SK-N-SH (cell line): Measurements from ENCODE around the gene ZNG1A. TPM values are rescaled to one million over a fixed set of nuclear protein-coding genes. Genes with fewer than 3 reads are reported as not detected.
"Not testable (repeated sequence)": the region's sequence is repeated elsewhere in the genome, so short reads cannot be mapped to it uniquely, and the experiment has no call there.

ENCODE experiments used
- CTCF ChIA-PET: fragments of 300-600, 350-600 bp; formaldehyde crosslinking; extraction: SDS; loops from one replicate; lab custom pipeline; 2021; lab: Yijun Ruan, JAX
- POLR2A ChIA-PET: fragments of 350-600 bp; sonication (Branson Sonifier 250); formaldehyde crosslinking; extraction: SDS; loops from one replicate; lab custom pipeline; 2020; ENCODE audit warnings: antibody characterized with exemption, inconsistent platforms; lab: Yijun Ruan, JAX
- DNase-seq: peaks from one replicate; pipeline ENCODE4 v3.0.0; 2012
- H2AFZ ChIP-seq: fragments of 200-600 bp; sonication (generic); 2 replicates; pipeline ENCODE4 v1.8.1; 2016; ENCODE audit warnings: antibody characterized with exemption, mild to moderate bottlenecking, low read depth
- H3F3A ChIP-seq: fragments of 200-600 bp; sonication (generic); replicated peaks from 2 replicates; pipeline ENCODE3; 2016; ENCODE audit warnings: antibody characterized with exemption, mild to moderate bottlenecking; ENCODE audit not compliant: insufficient read depth
- H3K27ac ChIP-seq, 2 experiments: fragments of 200-500 bp in 1 of 2; fragments of 200-600 bp in 1 of 2; sonication (Bioruptor generic) in 1 of 2; sonication (generic), shearing (Covaris generic) in 1 of 2; 2 replicates each; pipeline versions ENCODE4 v1.5.1 to v1.6.1; 2014 to 2016; ENCODE audit warnings: low read depth in 2 of 2, inconsistent platforms in 1 of 2, low read length in 1 of 2, mild to moderate bottlenecking in 1 of 2, mixed read lengths in 1 of 2
- H3K27me3 ChIP-seq: fragments of 200-600 bp; sonication (generic), shearing (Covaris generic); 2 replicates; pipeline ENCODE4 v1.6.1; 2016; ENCODE audit warnings: mixed run types; ENCODE audit not compliant: insufficient read depth
- H3K36me3 ChIP-seq, 2 experiments: fragments of 200-500 bp in 1 of 2; fragments of 200-600 bp in 1 of 2; sonication (Bioruptor generic) in 1 of 2; sonication (generic) in 1 of 2; replicated peaks in 1 of 2; 2 replicates each; pipeline versions ENCODE3 to v1.5.1; 2014 to 2016; ENCODE audit warnings: low read length in 1 of 2, mild to moderate bottlenecking in 1 of 2; ENCODE audit not compliant: insufficient read depth in 2 of 2, control insufficient read depth in 1 of 2
- H3K4me1 ChIP-seq, 2 experiments: fragments of 200-500 bp in 1 of 2; fragments of 200-600 bp in 1 of 2; sonication (Bioruptor generic) in 1 of 2; sonication (generic), shearing (Covaris generic) in 1 of 2; 2 replicates each; pipeline versions ENCODE4 v1.5.1 to v1.6.1; 2014 to 2016; ENCODE audit warnings: low read depth in 1 of 2, low read length in 1 of 2, mixed run types in 1 of 2; ENCODE audit not compliant: insufficient read depth in 2 of 2, control insufficient read depth in 1 of 2
- H3K4me2 ChIP-seq: fragments of 200-600 bp; sonication (generic), shearing (Covaris generic); 2 replicates; pipeline ENCODE4 v1.6.1; 2017; ENCODE audit warnings: mixed run types
- H3K4me3 ChIP-seq, 2 experiments: fragments of 200-500 bp in 1 of 2; fragments of 200-600 bp in 1 of 2; sonication (Bioruptor generic) in 1 of 2; sonication (generic), shearing (Covaris generic) in 1 of 2; 2 replicates each; pipeline versions ENCODE4 v1.5.1 to v1.8.1; 2014 to 2016; ENCODE audit warnings: low read depth in 2 of 2, inconsistent platforms in 1 of 2, low read length in 1 of 2, mild to moderate bottlenecking in 1 of 2, mixed read lengths in 1 of 2, moderate library complexity in 1 of 2
- H3K79me2 ChIP-seq: fragments of 200-600 bp; sonication (generic); 2 replicates; pipeline ENCODE4 v1.8.1; 2017; ENCODE audit warnings: mild to moderate bottlenecking; ENCODE audit not compliant: insufficient read depth
- H3K9ac ChIP-seq: fragments of 200-600 bp; sonication (generic); 2 replicates; pipeline ENCODE4 v1.6.1; 2017; ENCODE audit warnings: mixed run types
- H3K9me2 ChIP-seq: fragments of 200-600 bp; sonication (generic); 2 replicates; pipeline ENCODE4 v1.6.1; 2017; ENCODE audit warnings: mixed run types
- H3K9me3 ChIP-seq: fragments of 200-600 bp; sonication (generic); 2 replicates; pipeline ENCODE4 v1.6.1; 2017; ENCODE audit warnings: mixed run types, mild to moderate bottlenecking, moderate library complexity
- H4K20me1 ChIP-seq: fragments of 200-600 bp; sonication (generic); 2 replicates; pipeline ENCODE4 v1.6.1; 2017; ENCODE audit warnings: mild to moderate bottlenecking, mixed run types; ENCODE audit not compliant: insufficient read depth
- CHD2 ChIP-seq: fragments of 150-350 bp; IDR thresholded peaks from 2 replicates; pipeline ENCODE4 v1.6.1; 2018; ENCODE audit warnings: low read length; ENCODE audit not compliant: partially characterized antibody
- EZH2phosphoT487 ChIP-seq: fragments of 200-600 bp; sonication (generic); IDR thresholded peaks from 2 replicates; pipeline ENCODE4 v1.6.1; 2017; ENCODE audit warnings: low read depth, mixed run types, mild to moderate bottlenecking, antibody characterized with exemption, moderate library complexity, borderline replicate concordance
- FOXJ3 ChIP-seq: sonication (generic); formaldehyde crosslinking; IDR thresholded peaks from 2 replicates; pipeline ENCODE4 v1.5.1; 2020; ENCODE audit warnings: mild to moderate bottlenecking, missing genetic modification reagents
- FOXM1 ChIP-seq: IDR thresholded peaks from 2 replicates; pipeline ENCODE4 v1.4.0; 2012; ENCODE audit warnings: low read depth, mild to moderate bottlenecking
- MXI1 ChIP-seq: IDR thresholded peaks from 2 replicates; pipeline ENCODE4 v1.6.1; 2012; ENCODE audit warnings: mild to moderate bottlenecking, low read depth, low read length, improper control_type of control experiment
- NRF1 ChIP-seq: IDR thresholded peaks from 2 replicates; pipeline ENCODE4 v1.6.1; 2012; ENCODE audit warnings: low read depth, mild to moderate bottlenecking, low read length
- POLR2AphosphoS5 ChIP-seq: IDR thresholded peaks from 2 replicates; pipeline ENCODE4 v1.6.1; 2012; ENCODE audit warnings: low read depth, low read length
- TCF12 ChIP-seq: IDR thresholded peaks from 2 replicates; pipeline ENCODE4 v1.4.0; 2012
- YY1 ChIP-seq: IDR thresholded peaks from 2 replicates; pipeline ENCODE4 v1.4.0; 2012; ENCODE audit warnings: low read depth, mild to moderate bottlenecking
- WGBS: methylation state at CpG from one replicate; pipeline ENCODE4 v1.1.6; 2017; ENCODE audit warnings: low lambda C conversion rate; 5-methylcytosine and 5-hydroxymethylcytosine counted together
- polyA plus RNA-seq, 3 experiments: library from polyadenylated mRNA; depleted of rRNA; stranded (reverse); fragments of >200 nt; gene quantifications; 2 replicates each; pipeline ENCODE4 v1.2.3, GENCODE V29; 2012
- TF ChIP-seq, protein P1 (sequence below): IDR thresholded peaks from 2 replicates; pipeline ENCODE4; 2012
- TF ChIP-seq, protein P2 (sequence below): IDR thresholded peaks from 2 replicates; pipeline ENCODE4 v1.4.0; 2012; ENCODE audit warnings: low read depth

The ZNG1A gene
- polyA plus RNA-seq, 1 of the 3 experiments (the other 2 are of a cell fraction): 14.3 TPM

DNA sequence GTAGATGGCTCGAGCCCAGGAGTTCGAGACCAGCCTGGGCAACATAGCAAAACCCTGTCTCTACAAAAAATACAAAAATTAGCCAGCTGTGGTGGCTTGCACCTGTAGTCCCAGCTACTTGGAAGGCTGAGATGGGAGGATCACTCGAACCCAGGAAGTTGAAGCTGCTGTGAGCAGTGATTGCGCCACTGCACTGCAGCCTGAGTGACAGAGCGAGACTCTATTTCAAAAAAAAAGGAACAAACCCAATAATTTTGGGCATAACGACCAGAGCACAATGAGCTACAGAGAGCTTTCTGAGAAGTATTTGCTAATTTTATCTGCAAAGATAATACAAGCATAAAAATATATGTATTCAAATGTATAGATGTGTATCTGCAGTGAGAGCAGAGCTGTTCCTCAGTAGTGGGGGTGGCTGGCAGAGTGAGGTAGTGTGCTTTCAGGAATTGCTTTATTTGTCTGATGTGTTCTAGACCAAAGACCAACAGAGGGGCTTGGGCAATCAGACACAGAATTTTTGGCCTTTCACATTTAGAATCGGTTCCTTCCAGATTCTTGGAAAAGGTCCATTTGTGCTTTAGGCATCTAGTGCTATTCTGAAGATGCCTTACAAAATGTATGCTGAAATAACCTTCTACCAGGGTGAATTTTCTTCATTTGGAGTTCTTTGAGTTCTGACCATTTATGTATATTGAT lies 41.0 kb upstream of the ZNG1A start:
- 15% methylated on average over 7 of the region's 7 CpGs for WGBS
- Histone ChIP-seq H4K20me1 (no peaks in the 10 kb centered on the region), H3F3A (no peaks in the 10 kb centered on the region), H3K9me2 (no peaks in the 10 kb centered on the region), H3K9ac (no peak overlapping the region), H3K27ac (no peak overlapping the region), H3K36me3 (no peaks in the 10 kb centered on the region), H3K9me3 (no peaks in the 10 kb centered on the region), H2AFZ (no peak overlapping the region)
- CTCF ChIA-PET: no interaction called here
- no peak for TF ChIP-seq FOXJ3
- no peak for TF ChIP-seq NRF1
- TF ChIP-seq, all 33 proteins: peak for 0
- Histone ChIP-seq H3K4me3 (no peak overlapping the region), H3K27me3 (peaks cover 5% of the 10 kb centered on the region; the same call in 1 of the 2 replicates), H3K4me2 (no peak overlapping the region), H3K79me2 (no peaks in the 10 kb centered on the region), H3K4me1 (no peaks in the 10 kb centered on the region)
- POLR2A ChIA-PET: no interaction called here
- no peak for DNase-seq

DNA sequence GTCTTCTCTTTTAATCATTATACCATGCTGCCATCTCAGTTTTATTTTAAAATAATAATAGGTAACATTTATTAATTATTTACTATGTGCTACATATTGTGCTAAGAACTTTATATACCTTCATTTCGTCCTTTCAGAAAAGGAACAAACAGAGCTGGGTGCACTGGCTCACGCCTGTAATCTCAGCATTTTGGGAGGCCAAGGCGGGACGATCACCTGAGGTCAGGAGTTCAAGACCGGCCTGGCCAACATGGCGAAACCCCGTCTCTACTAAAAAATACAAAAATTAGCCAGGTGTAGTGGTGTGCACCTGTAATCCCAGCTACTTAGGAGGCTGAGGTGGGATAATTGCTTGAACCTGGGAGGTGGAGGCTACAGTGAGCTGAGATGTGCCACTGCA lies 40.2 kb upstream of the ZNG1A start:
- H3K4me1 ChIP-seq, H3K27ac ChIP-seq, H3K4me3 ChIP-seq, DNase-seq, H3K9me2 ChIP-seq, H3F3A ChIP-seq, POLR2A ChIA-PET, H3K79me2 ChIP-seq, H3K4me2 ChIP-seq, CTCF ChIA-PET, H3K36me3 ChIP-seq, H3K9ac ChIP-seq, H3K27me3 ChIP-seq, H2AFZ ChIP-seq, H3K9me3 ChIP-seq, H4K20me1 ChIP-seq: not testable (repeated sequence)
- WGBS: 27% methylated on average over 7 of the region's 7 CpGs

DNA sequence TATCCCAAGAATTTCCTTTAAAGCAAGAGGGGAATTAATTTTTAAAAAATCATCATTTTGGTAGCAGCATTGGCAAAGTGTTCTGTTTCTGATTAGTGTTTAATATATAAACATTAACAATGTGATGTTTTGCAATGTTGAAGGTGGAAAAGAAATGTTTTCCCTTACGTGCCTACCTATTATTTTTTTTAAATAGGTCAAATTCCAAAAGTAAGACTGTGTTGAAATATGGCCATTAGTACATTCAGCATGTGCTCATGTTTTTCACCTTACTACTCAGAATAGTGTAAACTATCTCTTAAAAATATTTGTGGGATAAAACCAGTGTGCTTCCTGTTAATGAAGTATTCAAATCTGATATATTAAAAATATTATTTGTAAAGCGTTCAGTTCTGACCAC lies 39.1 kb upstream of the ZNG1A start:
- ChIA-PET POLR2A (no interaction called here), CTCF (no interaction called here)
- Histone ChIP-seq H3K36me3 (no peaks in the 10 kb centered on the region), H3K27me3 (peaks cover 19% of the 10 kb centered on the region), H3K9me3 (no peaks in the 10 kb centered on the region), H3K4me1 (no peaks in the 10 kb centered on the region), H3K79me2 (no peaks in the 10 kb centered on the region), H2AFZ (no peak overlapping the region), H3K4me2 (no peak overlapping the region), H3K4me3 (no peak overlapping the region), H3K27ac (no peak overlapping the region), H3K9ac (no peak overlapping the region), H3F3A (no peaks in the 10 kb centered on the region), H3K9me2 (no peaks in the 10 kb centered on the region), H4K20me1 (no peaks in the 10 kb centered on the region)
- WGBS: 8% methylated on average over 2 of the region's 2 CpGs
- TF ChIP-seq TCF12 (no peak), POLR2AphosphoS5 (no peak), FOXJ3 (no peak), YY1 (no peak), MXI1 (no peak), FOXM1 (no peak), CHD2 (no peak), EZH2phosphoT487 (no peak)
- TF ChIP-seq, protein P1, sequence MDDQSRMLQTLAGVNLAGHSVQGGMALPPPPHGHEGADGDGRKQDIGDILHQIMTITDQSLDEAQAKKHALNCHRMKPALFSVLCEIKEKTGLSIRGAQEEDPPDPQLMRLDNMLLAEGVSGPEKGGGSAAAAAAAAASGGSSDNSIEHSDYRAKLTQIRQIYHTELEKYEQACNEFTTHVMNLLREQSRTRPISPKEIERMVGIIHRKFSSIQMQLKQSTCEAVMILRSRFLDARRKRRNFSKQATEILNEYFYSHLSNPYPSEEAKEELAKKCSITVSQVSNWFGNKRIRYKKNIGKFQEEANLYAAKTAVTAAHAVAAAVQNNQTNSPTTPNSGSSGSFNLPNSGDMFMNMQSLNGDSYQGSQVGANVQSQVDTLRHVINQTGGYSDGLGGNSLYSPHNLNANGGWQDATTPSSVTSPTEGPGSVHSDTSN: no peak
- TF ChIP-seq, protein P2, sequence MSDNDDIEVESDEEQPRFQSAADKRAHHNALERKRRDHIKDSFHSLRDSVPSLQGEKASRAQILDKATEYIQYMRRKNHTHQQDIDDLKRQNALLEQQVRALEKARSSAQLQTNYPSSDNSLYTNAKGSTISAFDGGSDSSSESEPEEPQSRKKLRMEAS: no peak
- no peak for DNase-seq
